Activated CD4-positive, alpha-beta T cell treated with anti-CD3 and anti-CD28 coated beads, Interleukin-2, amount 10 ng/mL, durations not matched to agents 24 days and 14 days (primary cell): Measurements from ENCODE around the gene KRT74. TPM values are rescaled to one million over a fixed set of nuclear protein-coding genes. Genes with fewer than 3 reads are reported as not detected.

ENCODE experiments used
- DNase-seq: peaks from one replicate; pipeline ENCODE4 v3.0.0; 2022
- H3K27ac Mint-ChIP-seq: one replicate; pipeline ENCODE4 v1.8.0; 2022; ENCODE audit warnings: mild to moderate bottlenecking, mixed read lengths
- H3K27me3 Mint-ChIP-seq: one replicate; pipeline ENCODE4 v1.8.0; 2022; ENCODE audit warnings: mixed read lengths
- H3K36me3 Mint-ChIP-seq: one replicate; pipeline ENCODE4 v1.8.0; 2022; ENCODE audit warnings: low read depth, mild to moderate bottlenecking, mixed read lengths
- H3K4me1 Mint-ChIP-seq: one replicate; pipeline ENCODE4 v1.8.0; 2021; ENCODE audit warnings: mixed read lengths
- H3K4me3 Mint-ChIP-seq: one replicate; pipeline ENCODE4 v1.8.0; 2022; ENCODE audit warnings: mild to moderate bottlenecking, moderate library complexity, mixed read lengths
- H3K9me3 Mint-ChIP-seq: one replicate; pipeline ENCODE4 v1.8.0; 2021; ENCODE audit warnings: mixed read lengths
- intact Hi-C: fragments of 100-400 bp; cut with micrococcal nuclease; formaldehyde crosslinking; loops from one replicate; pipeline ENCODE4 v1.15.1; 2023
- total RNA-seq: library from RNA; stranded (reverse); gene quantifications from 2 replicates; pipeline ENCODE4 v1.2.3, GENCODE V29; 2022

The KRT74 gene
- total RNA-seq, 1 donor from 2014 or later: not detected

DNA sequence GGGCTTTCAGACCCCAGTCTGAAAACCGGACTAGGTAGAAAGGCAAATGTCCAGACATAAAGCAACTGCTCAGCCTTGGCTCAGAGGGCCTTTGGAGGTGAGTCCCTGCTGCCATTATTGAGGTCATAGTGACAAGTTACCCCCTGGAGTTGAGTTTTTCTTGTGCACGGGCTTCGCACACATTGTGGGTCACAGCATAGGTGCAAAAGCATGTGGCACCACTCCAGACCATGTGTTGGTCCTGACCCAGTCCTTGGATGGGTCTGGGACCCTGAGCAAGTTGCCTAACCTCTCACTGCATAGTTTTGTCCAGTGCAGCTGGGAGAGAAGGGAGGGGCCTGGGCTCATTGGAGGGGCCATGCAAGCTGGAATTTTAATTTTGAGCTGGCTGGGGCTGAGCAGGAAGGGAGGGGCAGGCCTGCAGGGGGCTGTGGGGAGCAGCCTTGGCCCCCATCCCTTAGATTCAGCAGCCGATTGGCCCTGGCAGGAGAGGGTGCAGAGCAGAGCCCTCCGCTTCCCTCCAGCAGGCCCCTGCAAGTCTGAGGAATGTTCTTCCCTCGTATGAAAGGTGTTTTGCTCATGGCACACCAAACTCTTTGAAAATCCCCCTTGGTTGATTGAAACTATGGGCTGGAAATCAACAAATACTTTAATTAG is 49.3 kb downstream of the KRT74 start:
- Mint-ChIP-seq H3K27ac (no peak overlapping the region), H3K27me3 (peaks cover 3% of the 10 kb centered on the region), H3K9me3 (no peaks in the 10 kb centered on the region), H3K4me3 (no peak overlapping the region), H3K4me1 (peaks cover 4% of the 10 kb centered on the region), H3K36me3 (no peaks in the 10 kb centered on the region)
- DNase-seq: no peak
- intact Hi-C loops: no loop called here

GRCh38 chr12:52523824-52524223 is 49.8 kb downstream of the KRT74 start:
- Mint-ChIP-seq H3K4me3 (no peak overlapping the region), H3K36me3 (no peaks in the 10 kb centered on the region), H3K27ac (no peak overlapping the region), H3K9me3 (no peaks in the 10 kb centered on the region), H3K4me1 (peaks cover 4% of the 10 kb centered on the region), H3K27me3 (peaks cover 3% of the 10 kb centered on the region)
- DNase-seq: no peak
- intact Hi-C loops: no loop called here

GRCh38 chr12:52522346-52523011 is 51.2 kb downstream of the KRT74 start:
- Mint-ChIP-seq H3K4me1 (peaks cover 4% of the 10 kb centered on the region), H3K27me3 (peaks cover 3% of the 10 kb centered on the region), H3K9me3 (no peaks in the 10 kb centered on the region), H3K36me3 (no peaks in the 10 kb centered on the region), H3K4me3 (no peak overlapping the region), H3K27ac (no peak overlapping the region)
- intact Hi-C loops: no loop called here
- no peak for DNase-seq

GRCh38 chr12:52521568-52522266 is 51.9 kb downstream of the KRT74 start:
- intact Hi-C loops: no loop called here
- Mint-ChIP-seq H3K27me3 (peaks cover 3% of the 10 kb centered on the region), H3K36me3 (no peaks in the 10 kb centered on the region), H3K4me1 (peaks cover 2% of the 10 kb centered on the region), H3K27ac (no peak overlapping the region), H3K9me3 (no peaks in the 10 kb centered on the region), H3K4me3 (no peak overlapping the region)
- no peak for DNase-seq

- DNase-seq: no peak
Measured at GRCh38 chr12:52521175-52521567, 52.5 kb downstream of the KRT74 start.

GRCh38 chr12:52519826-52520662 is 53.6 kb downstream of the KRT74 start, which contains the start of gene KRT5:
KRT5 (minus strand) TSS chr12:52520394; CDS start chr12:52520296, 98 bp downstream.
- DNase-seq: no peak
- H3K27ac Mint-ChIP-seq: no peak within 1 kb of the TSS
- H3K27me3 Mint-ChIP-seq: peaks cover 5% of the 10 kb centered on the region
- no peaks in the 10 kb centered on the region for H3K9me3 Mint-ChIP-seq
- H3K36me3 Mint-ChIP-seq: no peaks in the 10 kb centered on the region
- no peak within 1 kb of the TSS for H3K4me3 Mint-ChIP-seq
- no peaks in the 10 kb centered on the region for H3K4me1 Mint-ChIP-seq
- intact Hi-C loops: no loop called here

More at GRCh38 chr12:52521175-52521567, 52.5 kb downstream of the KRT74 start:
- H3K9me3 Mint-ChIP-seq: no peaks in the 10 kb centered on the region
- no peak overlapping the region for H3K4me3 Mint-ChIP-seq
- H3K36me3 Mint-ChIP-seq: no peaks in the 10 kb centered on the region
- no peaks in the 10 kb centered on the region for H3K4me1 Mint-ChIP-seq
- peaks cover 3% of the 10 kb centered on the region for H3K27me3 Mint-ChIP-seq
- no peak overlapping the region for H3K27ac Mint-ChIP-seq
- intact Hi-C loops: no loop called here

- peaks cover 5% of the 10 kb centered on the region for H3K27me3 Mint-ChIP-seq
- H3K9me3 Mint-ChIP-seq: no peaks in the 10 kb centered on the region
- H3K4me1 Mint-ChIP-seq: no peaks in the 10 kb centered on the region
- no peak overlapping the region for H3K27ac Mint-ChIP-seq
- H3K36me3 Mint-ChIP-seq: no peaks in the 10 kb centered on the region
- intact Hi-C loops: no loop called here
- DNase-seq: no peak
- H3K4me3 Mint-ChIP-seq: no peak overlapping the region
Measured at GRCh38 chr12:52519387-52519703, 54.3 kb downstream of the KRT74 start.

- no peaks in the 10 kb centered on the region for H3K9me3 Mint-ChIP-seq
- H3K27me3 Mint-ChIP-seq: peaks cover 9% of the 10 kb centered on the region
- H3K4me3 Mint-ChIP-seq: no peak overlapping the region
- no peak overlapping the region for H3K27ac Mint-ChIP-seq
- intact Hi-C loops: no loop called here
- no peak for DNase-seq
- H3K4me1 Mint-ChIP-seq: no peaks in the 10 kb centered on the region
- no peaks in the 10 kb centered on the region for H3K36me3 Mint-ChIP-seq
Measured at GRCh38 chr12:52518574-52519386, 54.9 kb downstream of the KRT74 start.

GRCh38 chr12:52517888-52518287 is 55.8 kb downstream of the KRT74 start:
- Mint-ChIP-seq H3K9me3 (no peaks in the 10 kb centered on the region), H3K4me3 (no peak overlapping the region)

GRCh38 chr12:52517005-52517835 is 56.4 kb downstream of the KRT74 start:
- intact Hi-C loops: no loop called here
- Mint-ChIP-seq H3K27me3 (peaks cover 10% of the 10 kb centered on the region), H3K4me3 (no peak overlapping the region), H3K9me3 (no peaks in the 10 kb centered on the region), H3K27ac (no peak overlapping the region), H3K36me3 (no peaks in the 10 kb centered on the region), H3K4me1 (no peaks in the 10 kb centered on the region)
- DNase-seq: no peak

More at GRCh38 chr12:52517888-52518287, 55.8 kb downstream of the KRT74 start:
- Mint-ChIP-seq H3K4me1 (no peaks in the 10 kb centered on the region), H3K27ac (no peak overlapping the region), H3K36me3 (no peaks in the 10 kb centered on the region), H3K27me3 (peaks cover 11% of the 10 kb centered on the region)
- no peak for DNase-seq
- intact Hi-C loops: no loop called here

DNA sequence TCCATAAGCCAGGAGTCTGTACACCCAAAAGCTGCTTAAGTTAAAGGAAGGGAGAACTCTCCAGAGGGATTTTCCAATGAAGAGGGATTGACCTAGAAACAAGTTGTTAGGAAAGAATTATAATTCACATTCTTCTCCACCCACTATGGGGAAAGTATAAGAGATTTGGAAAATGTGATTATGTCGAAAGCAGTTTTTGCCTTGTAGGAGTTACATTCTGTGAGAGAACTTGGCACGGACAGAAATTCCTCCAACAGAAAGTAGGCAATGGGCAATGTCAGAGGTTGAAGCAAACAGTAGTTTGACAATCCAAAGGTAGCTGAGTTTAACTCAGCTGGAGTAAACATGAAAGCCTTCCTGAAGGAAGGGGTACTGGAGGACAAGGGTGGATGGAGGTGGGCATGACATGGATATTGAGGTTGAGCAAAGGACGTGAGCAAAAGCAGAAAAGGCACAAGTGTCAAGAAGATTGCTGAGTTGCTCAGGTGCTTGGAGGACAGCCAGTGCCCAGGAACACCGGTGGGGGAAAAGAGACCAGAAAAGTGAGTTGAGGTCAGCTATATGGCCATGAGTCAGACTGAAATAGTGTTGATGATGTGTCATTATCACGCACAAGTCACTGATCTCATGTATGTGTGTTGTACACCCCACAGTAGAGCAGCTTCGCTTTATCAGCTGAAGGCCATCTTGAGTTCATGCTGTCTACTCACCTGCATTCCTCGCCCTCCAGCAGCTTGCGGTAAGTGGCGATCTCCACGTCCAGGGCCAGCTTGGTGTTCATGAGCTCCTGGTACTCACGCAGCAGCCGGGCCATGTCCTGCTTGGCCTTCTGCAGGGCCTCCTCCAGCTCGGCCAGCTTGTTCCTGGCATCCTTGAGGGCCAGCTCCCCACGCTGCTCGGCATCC is 57.5 kb downstream of the KRT74 start:
- Mint-ChIP-seq H3K27ac (no peak overlapping the region), H3K27me3 (peaks cover 10% of the 10 kb centered on the region), H3K4me3 (no peak overlapping the region), H3K36me3 (no peaks in the 10 kb centered on the region), H3K4me1 (no peaks in the 10 kb centered on the region), H3K9me3 (no peaks in the 10 kb centered on the region)
- DNase-seq: no peak
- intact Hi-C loops: no loop called here
